ENCODE measurements around the gene SNX12.

The SNX12 gene

GRCh38 chrX:71085900-71086299 lies 17.8 kb upstream of the SNX12 start:
- no peak for DNase-seq

- DNase-seq = no peak
Observed at GRCh38 chrX:71082822-71083221, 14.7 kb upstream of the SNX12 start.

- no peak for DNase-seq
Observed at GRCh38 chrX:71082124-71082647, 14.1 kb upstream of the SNX12 start.

GRCh38 chrX:71081330-71082123 lies 13.4 kb upstream of the SNX12 start:
- no peak for DNase-seq

GRCh38 chrX:71070531-71070930 lies 2.4 kb upstream of the SNX12 start:
- DNase-seq = no peak

GRCh38 chrX:71067712-71068043 lies 456 bp downstream of the SNX12 start:
- DNase-seq = no peak

GRCh38 chrX:71067089-71067488 lies 1.0 kb downstream of the SNX12 start:
- no peak for DNase-seq

GRCh38 chrX:71060127-71060526 lies 8.0 kb downstream of the SNX12 start:
- no peak for DNase-seq

- peak; percentile 38 to 62 for DNase-seq
Observed at GRCh38 chrX:71057848-71058530, 10.1 kb downstream of the SNX12 start.

- peak; percentile 23 to 57 for DNase-seq
Observed at GRCh38 chrX:71056867-71057266, 11.3 kb downstream of the SNX12 start.

GRCh38 chrX:71053217-71053621 lies 14.9 kb downstream of the SNX12 start:
- peak; percentile 31 to 35 for DNase-seq

- no peak for DNase-seq
Observed at GRCh38 chrX:71052721-71053120, 15.4 kb downstream of the SNX12 start.

GRCh38 chrX:71047891-71048290 lies 20.2 kb downstream of the SNX12 start:
- peak; percentile 62 to 66 for DNase-seq

- DNase-seq = no peak
Observed at GRCh38 chrX:71017396-71017939, 50.7 kb downstream of the SNX12 start.
